Measurements from ENCODE around the gene INTS1. TPM values are rescaled to one million over a fixed set of nuclear protein-coding genes. Genes with fewer than 3 reads are reported as not detected.
A peak's percentile ranks its signal among the peaks of the same experiment; 100 is the strongest.

INTS1 gene
- total RNA-seq, 1 donor from 2014 or later, result 78.4 TPM

GRCh38 chr7:1514407-1514806 lies 10.2 kb upstream of the INTS1 start:
- DNase-seq (ENCODE audit: low spot score) (no peak), ATAC-seq (no peak)
- intact Hi-C loops (cut with DNase I), result no loop called here

GRCh38 chr7:1513657-1514095 lies 9.5 kb upstream of the INTS1 start:
- intact Hi-C loops (cut with DNase I), result no loop called here
- ATAC-seq (peak; percentile 40), DNase-seq (ENCODE audit: low spot score) (peak; percentile 73)

- peak; percentile 83 for ATAC-seq
- DNase-seq (ENCODE audit: low spot score), result peak; percentile 79
- intact Hi-C loops (cut with DNase I), result no loop called here
These were observed 8.8 kb upstream of the INTS1 start for GRCh38 chr7:1512781-1513656.

DNA sequence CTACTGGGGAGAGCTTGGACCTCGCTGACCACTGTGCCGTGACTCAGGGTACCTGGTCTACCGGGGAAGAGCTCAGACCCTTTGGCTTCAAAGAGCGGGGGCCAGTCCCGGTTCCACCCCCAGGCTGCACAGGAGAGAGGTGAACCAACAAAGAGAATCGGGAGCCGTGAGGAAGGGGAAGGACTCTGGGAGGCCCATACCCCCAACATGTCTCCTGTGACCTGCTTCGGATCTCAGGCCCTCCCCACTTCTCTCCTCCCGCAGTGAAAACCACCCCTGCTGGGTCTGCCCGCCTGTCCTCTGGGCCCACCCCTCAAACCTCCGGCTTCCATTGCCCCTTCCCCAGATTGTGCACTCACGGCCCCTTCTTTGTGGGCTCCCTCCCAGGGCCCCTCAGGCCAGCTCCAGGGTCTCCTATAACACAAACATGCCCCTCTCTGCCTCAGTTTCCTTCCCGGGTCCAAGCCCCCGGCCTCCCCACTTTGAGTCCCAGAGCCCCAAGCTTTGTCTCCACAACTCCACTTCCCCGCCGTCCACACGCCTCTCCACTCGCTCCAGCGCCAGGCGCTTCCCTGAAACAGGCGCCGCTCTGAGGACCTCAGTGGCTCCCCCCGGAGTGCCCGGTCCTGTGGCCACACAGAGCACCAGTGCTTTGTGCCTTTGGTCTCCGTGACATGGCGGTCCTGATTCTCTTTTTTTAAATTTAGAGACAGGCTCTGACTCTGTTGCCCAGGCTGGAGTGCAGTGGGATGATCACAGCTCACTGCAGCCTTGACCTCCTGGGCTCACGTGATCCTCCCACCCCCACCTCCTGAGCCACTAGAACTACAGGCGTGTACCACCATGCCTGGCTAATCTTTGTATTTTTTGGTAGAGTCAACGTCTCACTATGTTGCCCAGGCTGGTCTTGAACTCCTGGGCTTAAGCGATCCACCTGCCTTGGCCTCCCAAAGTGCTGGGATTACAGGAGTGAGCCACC lies 7.5 kb upstream of the INTS1 start:
- intact Hi-C loops (cut with DNase I), result no loop called here
- no peak for DNase-seq (ENCODE audit: low spot score)

DNA sequence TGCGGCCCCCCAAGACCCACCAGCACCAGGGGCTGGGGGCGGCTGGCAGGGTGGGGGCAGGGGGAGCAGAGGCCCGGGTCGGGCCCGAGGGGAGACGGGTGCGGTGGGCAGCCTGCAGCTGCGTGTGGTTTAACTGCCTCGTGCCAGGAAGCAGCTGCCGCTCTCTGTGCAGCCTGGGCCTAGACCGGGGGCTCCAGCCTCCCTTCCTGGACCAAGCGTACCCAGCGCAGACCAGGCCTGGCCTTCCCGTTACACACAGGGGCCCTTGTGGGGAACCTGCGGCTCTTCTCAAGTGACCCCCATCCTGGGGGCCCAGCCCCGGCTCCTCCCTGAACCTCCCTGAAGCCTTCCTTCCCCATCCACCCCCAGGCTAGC lies 6.6 kb upstream of the INTS1 start:
- ATAC-seq (no peak), DNase-seq (ENCODE audit: low spot score) (no peak)
- intact Hi-C loops (cut with DNase I), result no loop called here

More for the DNA sequence above, 7.5 kb upstream of the INTS1 start:
- ATAC-seq, result no peak

- DNase-seq (ENCODE audit: low spot score), result no peak
- no peak for ATAC-seq
- intact Hi-C loops (cut with DNase I), result loop anchor here (10.0 kb wide), 1 partner anchor 56 kb away; no protein-coding TSS in a partner anchor
These were observed 5.0 kb upstream of the INTS1 start for GRCh38 chr7:1509226-1509625.

DNA sequence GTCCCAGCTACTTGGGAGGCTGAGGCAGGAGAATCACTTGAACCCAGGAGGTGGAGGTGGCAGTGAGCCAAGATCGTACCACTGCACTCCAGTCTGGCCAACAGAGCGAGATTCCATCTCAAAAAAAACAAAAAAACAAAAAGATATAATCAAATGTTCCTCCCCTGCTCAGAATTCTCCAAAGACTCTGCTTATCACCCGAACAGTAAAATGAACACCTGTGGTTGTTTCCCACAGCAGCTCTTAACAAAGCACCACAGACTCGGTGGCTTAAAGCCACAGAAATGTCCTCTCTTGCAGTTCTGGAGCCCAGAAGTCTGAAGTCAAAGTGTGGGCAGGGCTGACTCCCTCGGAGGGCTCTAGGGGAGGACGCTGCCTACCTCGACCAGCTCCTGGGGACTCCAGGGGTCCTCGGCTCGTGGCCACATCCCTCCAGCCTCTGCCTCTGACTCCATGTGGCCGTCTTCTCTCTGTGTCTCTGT lies 4.1 kb upstream of the INTS1 start:
- ATAC-seq, result no peak
- no peak for DNase-seq (ENCODE audit: low spot score)
- intact Hi-C loops (cut with DNase I), result loop anchor here (10.0 kb wide), 1 partner anchor 56 kb away; no protein-coding TSS in a partner anchor

GRCh38 chr7:1505731-1506550 lies 1.8 kb upstream of the INTS1 start:
- DNase-seq (ENCODE audit: low spot score) (no peak), ATAC-seq (no peak)
- intact Hi-C loops (cut with DNase I), result loop anchor here (10.0 kb wide), 1 partner anchor 59 kb away; no protein-coding TSS in a partner anchor

GRCh38 chr7:1503390-1503789 lies 799 bp downstream of the INTS1 start:
- intact Hi-C loops (cut with DNase I), result loop anchor here (10.0 kb wide), 1 partner anchor 61 kb away; no protein-coding TSS in a partner anchor
- DNase-seq (ENCODE audit: low spot score) (no peak), ATAC-seq (no peak)

DNA sequence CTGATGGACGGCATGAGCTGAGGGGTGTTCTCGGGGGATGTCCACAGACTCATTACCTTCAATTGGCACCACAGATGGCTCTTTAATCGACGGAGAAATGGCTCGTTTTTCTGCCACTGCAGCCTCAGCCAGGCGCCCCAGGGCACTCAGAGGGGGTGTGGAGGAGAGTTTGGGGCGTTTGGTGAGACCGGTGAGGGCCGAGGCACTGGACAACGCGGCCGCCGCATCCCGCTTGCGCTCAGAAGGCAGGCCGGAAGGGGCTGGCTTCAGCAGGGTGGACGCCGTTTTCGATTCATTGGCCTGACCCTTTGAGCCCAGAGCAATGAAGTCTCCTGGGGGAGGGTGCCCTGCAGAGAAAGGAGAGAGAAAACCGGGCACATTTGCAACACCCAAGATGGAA lies 1.3 kb downstream of the INTS1 start:
- no peak for DNase-seq (ENCODE audit: low spot score)
- intact Hi-C loops (cut with DNase I), result loop anchor here (10.0 kb wide), 1 partner anchor 62 kb away; no protein-coding TSS in a partner anchor
- ATAC-seq, result no peak

DNA sequence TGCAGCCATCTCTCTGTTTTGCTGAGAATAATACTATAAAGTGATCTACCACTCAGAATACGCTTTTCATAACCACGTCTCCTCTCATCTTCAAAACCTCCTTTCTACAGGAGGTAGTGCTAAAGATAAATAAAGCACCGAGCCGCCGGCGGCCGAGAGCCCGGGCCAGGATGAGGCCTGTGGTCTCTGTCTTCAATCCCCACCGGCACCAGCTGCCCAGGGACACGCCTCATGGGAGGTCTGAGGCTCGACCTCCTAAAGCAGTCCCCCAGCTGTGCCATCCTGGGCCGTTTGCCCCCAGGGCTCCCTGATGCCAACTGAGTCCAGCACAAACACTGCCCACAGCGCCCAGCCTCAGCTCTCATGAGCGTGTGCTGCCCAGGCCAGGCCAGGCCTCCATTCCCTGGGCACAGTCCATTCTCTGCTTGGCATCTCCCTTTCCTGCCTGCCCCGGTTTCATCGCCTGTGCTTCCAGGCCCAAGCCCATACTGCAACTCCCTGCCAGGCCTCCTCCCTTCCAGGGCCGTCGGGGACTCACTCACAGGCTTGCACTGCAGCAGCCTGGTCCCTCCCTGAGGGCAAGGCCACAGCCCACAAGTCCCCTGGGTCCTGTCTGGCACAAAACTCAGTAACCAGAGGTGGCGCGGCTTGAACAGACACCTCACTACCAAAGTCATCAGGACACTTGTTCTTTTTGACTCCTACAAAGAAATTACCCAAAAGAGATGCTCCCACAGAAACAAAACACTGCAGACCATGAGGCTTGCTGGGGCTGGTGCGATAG lies 2.5 kb downstream of the INTS1 start:
- intact Hi-C loops (cut with DNase I), result loop anchor here (10.0 kb wide), 1 partner anchor 63 kb away; no protein-coding TSS in a partner anchor
- no peak for ATAC-seq
- no peak for DNase-seq (ENCODE audit: low spot score)

GRCh38 chr7:1500064-1500807 lies 4.0 kb downstream of the INTS1 start:
- DNase-seq (ENCODE audit: low spot score) (no peak), ATAC-seq (no peak)
- intact Hi-C loops (cut with DNase I), result loop anchor here (10.0 kb wide), 1 partner anchor 65 kb away; no protein-coding TSS in a partner anchor

GRCh38 chr7:1499367-1500029 lies 4.7 kb downstream of the INTS1 start:
- no peak for ATAC-seq
- intact Hi-C loops (cut with DNase I), result loop anchor here (10.0 kb wide), 1 partner anchor 65 kb away; no protein-coding TSS in a partner anchor
- no peak for DNase-seq (ENCODE audit: low spot score)

GRCh38 chr7:1498370-1499305 lies 5.6 kb downstream of the INTS1 start:
- no peak for ATAC-seq
- DNase-seq (ENCODE audit: low spot score), result no peak
- intact Hi-C loops (cut with DNase I), result no loop called here

DNA sequence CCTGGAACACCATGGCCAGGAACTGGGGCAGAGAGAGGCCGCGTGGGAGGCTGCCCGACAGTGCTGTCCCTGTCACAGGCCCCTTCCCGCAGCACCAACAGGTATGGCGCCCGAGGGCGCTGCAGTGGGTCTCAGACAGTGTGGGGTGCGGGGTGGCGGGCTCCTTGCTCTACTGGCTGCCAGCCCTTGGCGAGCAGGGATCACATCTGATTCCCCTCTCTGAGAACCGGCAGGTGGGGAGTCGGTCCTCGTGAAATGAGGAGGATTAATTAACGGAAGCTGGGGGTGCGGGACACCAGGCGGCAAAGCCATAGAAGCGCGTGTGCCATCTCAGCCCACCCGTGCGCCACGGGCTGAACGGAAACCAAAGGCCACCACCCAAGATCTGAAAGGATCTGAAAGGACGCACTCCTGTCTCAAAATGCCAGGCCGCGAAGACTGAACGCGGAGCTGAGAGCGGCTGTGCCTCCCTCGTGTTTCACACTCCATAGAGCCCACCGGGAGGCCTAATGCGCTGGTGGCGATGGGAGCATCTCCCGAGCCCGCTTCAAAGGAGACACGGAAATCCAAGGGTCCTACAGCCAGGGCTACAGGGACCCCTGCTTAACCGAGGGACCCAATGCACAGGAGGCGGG lies 6.8 kb downstream of the INTS1 start:
- intact Hi-C loops (cut with DNase I), result no loop called here

More for the DNA sequence above, 6.8 kb downstream of the INTS1 start:
- DNase-seq (ENCODE audit: low spot score) (no peak), ATAC-seq (no peak)

Data from sciatic nerve (tissue), 2 donors.